ENCODE data around the gene MYH3. TPM values are rescaled to one million over a fixed set of nuclear protein-coding genes. Genes with fewer than 3 reads are reported as not detected.

The MYH3 gene
- total RNA-seq: 1.9 TPM

DNA sequence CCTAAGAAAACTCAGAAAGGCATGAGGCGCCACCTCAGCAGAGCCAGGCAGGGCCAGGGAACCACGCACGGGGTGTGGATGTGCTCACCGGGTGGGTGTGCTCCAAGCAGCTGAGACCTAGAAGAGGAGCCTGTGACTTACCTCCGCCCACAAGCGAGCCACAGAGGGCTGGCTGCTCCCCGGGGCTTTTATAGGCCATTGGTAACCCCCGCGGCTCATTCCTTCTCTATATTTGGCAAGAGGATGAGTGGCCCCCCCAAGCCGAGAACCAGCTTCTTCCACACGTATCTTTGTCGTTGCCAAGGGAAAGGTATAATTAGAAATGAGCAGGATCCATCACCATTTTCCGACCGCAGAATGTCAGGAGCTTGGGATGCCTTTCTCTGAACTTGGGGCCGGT, at the start of gene MYH3:
MYH3 (minus strand) TSS at position 162 of the 400 bp plus-strand sequence. CDS start 2,245 bp downstream, outside the sequence.

DNA sequence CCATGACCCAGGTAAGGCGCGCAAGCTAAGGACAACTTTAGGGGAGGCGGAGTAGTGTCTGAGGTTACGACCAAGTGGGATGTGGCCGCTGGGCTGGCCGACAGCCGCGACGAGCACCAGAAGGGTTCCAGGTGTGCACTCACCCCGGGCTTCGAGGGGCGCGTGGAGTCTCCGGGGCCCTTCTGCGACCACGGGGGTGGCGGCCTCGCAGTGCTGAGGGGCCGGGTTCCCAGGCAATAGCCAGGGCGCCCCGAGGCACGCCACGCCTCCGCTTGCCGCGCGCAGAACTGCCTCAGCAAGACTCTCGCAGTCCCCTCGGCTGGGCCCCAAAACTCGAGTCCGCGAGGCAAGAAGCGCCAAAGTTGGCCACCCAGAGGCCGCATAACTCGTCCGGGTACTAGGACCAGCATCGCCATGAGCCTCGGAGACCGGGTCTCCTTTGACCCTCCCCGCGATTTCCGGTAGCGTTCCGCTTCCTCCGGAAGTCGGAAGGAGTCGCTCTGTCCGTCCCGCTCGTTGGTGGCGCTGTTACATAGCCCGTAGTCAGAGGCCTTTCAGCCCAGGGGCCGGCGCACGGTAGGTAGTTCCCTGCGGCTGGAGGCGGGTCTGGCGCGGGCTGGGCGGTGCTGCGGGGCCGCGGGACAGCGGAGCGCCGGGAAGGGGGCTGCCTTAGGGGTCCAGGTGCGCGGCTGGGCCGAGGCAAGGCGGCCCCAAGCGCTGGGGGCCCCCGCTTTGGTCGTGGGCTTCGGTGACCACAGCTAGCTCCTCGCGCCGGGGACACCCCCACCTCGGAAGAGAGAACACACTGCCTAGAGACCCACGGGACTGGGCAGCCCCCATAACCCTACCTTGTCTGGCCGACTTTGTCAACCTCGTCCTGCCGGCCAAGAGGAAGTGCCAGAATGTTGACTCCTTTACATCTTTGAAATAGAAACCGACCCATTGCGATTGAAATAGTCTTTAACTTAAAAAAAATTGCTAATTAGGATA, 40.3 kb upstream of the MYH3 start, which contains the start of the genes ADPRM and SCO1:
ADPRM (plus strand) TSS at position 503 of the 990 bp plus-strand sequence. CDS start 7,333 bp downstream, outside the sequence.
SCO1 (minus strand) TSS at position 442 of the 990 bp plus-strand sequence; CDS start at position 416, 26 bp downstream.

Other genes with a start within 250 kb of the MYH3 start
- gene MYH8, start 235.4 kb downstream of the MYH3 start, total RNA-seq: not detected
- under 0.01 TPM for gene MYH4, start 187.8 kb downstream of the MYH3 start, total RNA-seq
- not detected for gene MYH1, start 138.8 kb downstream of the MYH3 start, total RNA-seq
- not detected for gene MYH2, start 107.7 kb downstream of the MYH3 start, total RNA-seq
- gene SCO1, start 40.2 kb upstream of the MYH3 start, total RNA-seq: 12.2 TPM
- 30.0 TPM for gene ADPRM, start 40.3 kb upstream of the MYH3 start, total RNA-seq
- gene TMEM220, start 72.7 kb upstream of the MYH3 start, total RNA-seq: 1.9 TPM
- not detected for gene TMEM238L, start 146.8 kb upstream of the MYH3 start, total RNA-seq
- 0.63 TPM for gene PIRT, start 180.8 kb upstream of the MYH3 start, total RNA-seq

All from parietal lobe (tissue), 1 donor.